Inferior parietal cortex (tissue), 1 donor: ENCODE data around the gene DNAH8.

Experiments
- DNase-seq: peaks from one replicate; pipeline ENCODE4 v3.0.0-alpha.2; 2016; ENCODE audit errors: extremely low spot score

Gene DNAH8

GRCh38 chr6:39073471-39074355, 358.6 kb downstream of the DNAH8 start:
- no peak for DNase-seq

GRCh38 chr6:39074486-39074885, 359.4 kb downstream of the DNAH8 start:
- no peak for DNase-seq

- no peak for DNase-seq
These were observed 360.0 kb downstream of the DNAH8 start for GRCh38 chr6:39075010-39075686.

- DNase-seq: no peak
These were observed 360.9 kb downstream of the DNAH8 start for GRCh38 chr6:39075807-39076622.

- DNase-seq: no peak
These were observed 361.8 kb downstream of the DNAH8 start for GRCh38 chr6:39076623-39077535.

GRCh38 chr6:39077882-39078594, 362.9 kb downstream of the DNAH8 start:
- DNase-seq: no peak

GRCh38 chr6:39078695-39079094, 363.6 kb downstream of the DNAH8 start:
- DNase-seq: no peak

- no peak for DNase-seq
These were observed 364.4 kb downstream of the DNAH8 start for GRCh38 chr6:39079197-39080125.
